Prostate gland (tissue), 2 donors: ENCODE results near the gene PANX2.

Source experiments
- CTCF ChIP-seq, 4 experiments: fragments of 200-600 bp in 2 of 4; fragments of 450-650 bp in 2 of 4; sonication (generic) in 2 of 4; IDR thresholded peaks; 1 replicate in 3 of 4; 2 replicates in 1 of 4; pipeline ENCODE4 v1.5.1; 2016 to 2019; ENCODE audit warnings: antibody characterized with exemption in 4 of 4, mild to moderate bottlenecking in 2 of 4, moderate library complexity in 2 of 4
- POLR2A ChIP-seq: fragments of 450-650 bp; IDR thresholded peaks from one replicate; pipeline ENCODE4 v1.6.1; 2016; ENCODE audit warnings: antibody characterized with exemption, mild to moderate bottlenecking
- POLR2AphosphoS5 ChIP-seq: sonication (generic); formaldehyde crosslinking; IDR thresholded peaks from one replicate; pipeline ENCODE4 v1.6.1; 2017; ENCODE audit warnings: antibody characterized with exemption

- TF ChIP-seq POLR2A, result peak; percentile 67
- TF ChIP-seq POLR2AphosphoS5, result peak; percentile 82
- peak; percentile 52 to 65 (median 58) for TF ChIP-seq CTCF (IDR thresholded peaks at IDR 0.05)
Measured at GRCh38 chr22:50190182-50190940, 19.8 kb downstream of the PANX2 start.
